MCF 10A (cell line): ENCODE measurements around the gene NPR3. TPM values are rescaled to one million over a fixed set of nuclear protein-coding genes. Genes with fewer than 3 reads are reported as not detected.

Experiments
- BruUV-seq: library from RNA; stranded (reverse); fragments of 400-500 nt; replicated peaks from 2 replicates; lab custom pipeline; 2021; lab: Mats Ljungman, UMichigan
- CTCF ChIA-PET: fragments of 300-600 bp; sonication (Branson Sonifier 250); formaldehyde crosslinking; extraction: SDS; loops from one replicate; lab custom pipeline; 2021; ENCODE audit warnings: antibody characterized with exemption, inconsistent platforms; lab: Yijun Ruan, JAX
- POLR2A ChIA-PET: fragments of 300-600, 350-650 bp; sonication (Branson Sonifier 250); formaldehyde crosslinking; extraction: SDS; loops from one replicate; lab custom pipeline; 2020; ENCODE audit warnings: antibody characterized with exemption, inconsistent platforms; lab: Yijun Ruan, JAX
- DNase-seq: peaks from one replicate; pipeline ENCODE4 v3.0.0-alpha.2; 2018; ENCODE audit not compliant: unreplicated experiment
- H3K27ac Mint-ChIP-seq: one replicate; pipeline ENCODE4 v1.8.0; 2022; ENCODE audit warnings: mild to moderate bottlenecking, low read depth, mixed read lengths; ENCODE audit not compliant: unreplicated experiment
- H3K27me3 Mint-ChIP-seq: one replicate; pipeline ENCODE4 v1.8.0; 2022; ENCODE audit warnings: mixed read lengths; ENCODE audit not compliant: insufficient read depth, unreplicated experiment
- H3K36me3 Mint-ChIP-seq: one replicate; pipeline ENCODE4 v1.8.0; 2022; ENCODE audit warnings: mild to moderate bottlenecking, moderate library complexity, mixed read lengths; ENCODE audit not compliant: insufficient read depth, unreplicated experiment
- H3K4me1 Mint-ChIP-seq: one replicate; pipeline ENCODE4 v1.8.0; 2022; ENCODE audit warnings: mixed read lengths; ENCODE audit not compliant: insufficient read depth, unreplicated experiment
- H3K4me3 Mint-ChIP-seq: one replicate; pipeline ENCODE4 v1.8.0; 2022; ENCODE audit warnings: mild to moderate bottlenecking, moderate library complexity, mixed read lengths; ENCODE audit not compliant: unreplicated experiment
- H3K9me3 Mint-ChIP-seq: one replicate; pipeline ENCODE4 v1.8.0; 2022; ENCODE audit warnings: mixed read lengths; ENCODE audit not compliant: unreplicated experiment
- intact Hi-C: fragments of 100-400 bp; cut with micrococcal nuclease; formaldehyde crosslinking; loops from 2 replicates; pipeline ENCODE4 v1.14.1; 2022
- total RNA-seq: library from RNA; stranded (reverse); gene quantifications from 2 replicates; pipeline ENCODE4 v1.2.3, GENCODE V29; 2022
- TF ChIP-seq, protein P1 (sequence below): fragments of 200-600 bp; IDR thresholded peaks from one replicate; pipeline ENCODE4 v1.8.0; 2022; ENCODE audit warnings: antibody characterized with exemption, mild to moderate bottlenecking; ENCODE audit not compliant: unreplicated experiment

Gene NPR3
- total RNA-seq, 1 experiment from 2014 or later: 0.84 TPM

DNA sequence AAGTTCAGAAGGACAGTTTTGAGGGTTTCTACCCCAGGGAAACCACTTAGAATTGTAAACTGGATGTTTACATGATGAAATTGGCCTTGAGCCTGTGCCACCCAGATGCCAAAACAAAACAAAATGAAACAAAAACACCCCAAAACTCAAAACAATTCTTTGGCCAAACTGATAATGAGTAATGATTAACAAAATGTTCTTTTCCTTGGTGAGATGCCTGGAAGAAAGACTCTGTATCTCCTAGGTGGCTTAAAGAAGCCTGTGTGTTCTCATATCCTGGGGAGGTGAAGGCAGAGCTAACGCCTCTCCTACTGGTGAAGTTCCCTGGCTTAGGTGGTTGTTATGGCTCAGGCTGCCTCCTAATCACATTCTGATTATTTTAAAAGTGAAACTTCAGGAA lies 120.5 kb downstream of the NPR3 start:
- H3K9me3 Mint-ChIP-seq: no peaks in the 10 kb centered on the region
- H3K4me1 Mint-ChIP-seq: peaks cover 15% of the 10 kb centered on the region
- H3K36me3 Mint-ChIP-seq: no peaks in the 10 kb centered on the region
- ChIA-PET POLR2A (interaction anchor here (0.9 kb wide), 1 partner anchor 79 kb away, joined by 3 read pairs; no protein-coding TSS in a partner anchor), CTCF (interaction anchor here (0.6 kb wide), 1 partner anchor 123 kb away, joined by 4 read pairs; no protein-coding TSS in a partner anchor)
- BruUV-seq: no TSS peak
- intact Hi-C loops: no loop called here
- H3K27ac Mint-ChIP-seq: no peak overlapping the region
- no peak for DNase-seq
- no peak overlapping the region for H3K4me3 Mint-ChIP-seq
- TF ChIP-seq, protein P1, sequence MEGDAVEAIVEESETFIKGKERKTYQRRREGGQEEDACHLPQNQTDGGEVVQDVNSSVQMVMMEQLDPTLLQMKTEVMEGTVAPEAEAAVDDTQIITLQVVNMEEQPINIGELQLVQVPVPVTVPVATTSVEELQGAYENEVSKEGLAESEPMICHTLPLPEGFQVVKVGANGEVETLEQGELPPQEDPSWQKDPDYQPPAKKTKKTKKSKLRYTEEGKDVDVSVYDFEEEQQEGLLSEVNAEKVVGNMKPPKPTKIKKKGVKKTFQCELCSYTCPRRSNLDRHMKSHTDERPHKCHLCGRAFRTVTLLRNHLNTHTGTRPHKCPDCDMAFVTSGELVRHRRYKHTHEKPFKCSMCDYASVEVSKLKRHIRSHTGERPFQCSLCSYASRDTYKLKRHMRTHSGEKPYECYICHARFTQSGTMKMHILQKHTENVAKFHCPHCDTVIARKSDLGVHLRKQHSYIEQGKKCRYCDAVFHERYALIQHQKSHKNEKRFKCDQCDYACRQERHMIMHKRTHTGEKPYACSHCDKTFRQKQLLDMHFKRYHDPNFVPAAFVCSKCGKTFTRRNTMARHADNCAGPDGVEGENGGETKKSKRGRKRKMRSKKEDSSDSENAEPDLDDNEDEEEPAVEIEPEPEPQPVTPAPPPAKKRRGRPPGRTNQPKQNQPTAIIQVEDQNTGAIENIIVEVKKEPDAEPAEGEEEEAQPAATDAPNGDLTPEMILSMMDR: no peak
- no peaks in the 10 kb centered on the region for H3K27me3 Mint-ChIP-seq

DNA sequence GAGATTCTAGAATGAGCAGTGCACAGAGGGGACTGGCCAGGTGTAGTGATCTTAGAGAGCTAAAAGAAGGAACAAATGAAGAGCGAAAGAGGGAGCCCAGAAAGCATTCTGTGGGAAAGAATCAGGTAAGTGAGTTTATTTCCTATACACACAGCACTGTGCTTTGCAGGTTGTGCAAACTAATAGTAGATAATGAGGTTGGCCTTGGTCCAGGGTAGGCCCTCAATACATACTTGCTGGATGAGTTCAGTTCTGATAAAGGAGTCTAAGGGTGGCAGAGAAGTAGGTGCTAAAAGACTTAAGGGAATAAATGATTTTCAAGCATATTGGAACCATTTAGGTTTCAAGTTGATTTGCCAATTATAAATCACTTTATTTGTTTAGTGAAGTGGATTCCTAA lies 122.0 kb downstream of the NPR3 start:
- TF ChIP-seq, protein P1: no peak
- H3K4me3 Mint-ChIP-seq: no peak overlapping the region
- no peak overlapping the region for H3K27ac Mint-ChIP-seq
- H3K27me3 Mint-ChIP-seq: no peaks in the 10 kb centered on the region
- H3K36me3 Mint-ChIP-seq: no peaks in the 10 kb centered on the region
- no TSS peak for BruUV-seq
- H3K4me1 Mint-ChIP-seq: peaks cover 11% of the 10 kb centered on the region
- no peaks in the 10 kb centered on the region for H3K9me3 Mint-ChIP-seq
- ChIA-PET CTCF (no interaction called here), POLR2A (no interaction called here)
- DNase-seq: no peak
- intact Hi-C loops: no loop called here

DNA sequence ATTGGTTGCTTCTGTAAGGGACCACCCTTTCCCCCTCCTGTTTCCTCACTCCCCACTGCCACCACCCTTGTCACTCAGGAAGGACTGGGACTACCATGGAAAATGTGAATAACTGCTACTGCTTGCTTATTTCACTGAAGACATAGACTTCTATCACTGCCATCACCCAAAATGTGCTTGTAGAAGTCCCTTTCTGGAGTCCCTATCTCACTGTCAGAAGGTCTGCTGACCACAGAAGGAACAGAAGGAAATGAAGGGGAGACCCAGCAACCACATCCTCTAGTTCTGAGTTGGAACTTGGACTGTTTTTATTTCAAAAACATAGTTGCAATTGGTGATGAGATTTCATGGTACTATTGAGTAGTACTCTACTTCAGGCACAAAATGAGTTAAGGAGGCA lies 122.5 kb downstream of the NPR3 start:
- CTCF ChIA-PET: no interaction called here
- TF ChIP-seq, protein P1: no peak
- BruUV-seq: no TSS peak
- Mint-ChIP-seq H3K4me3 (no peak overlapping the region), H3K9me3 (no peaks in the 10 kb centered on the region), H3K27ac (no peak overlapping the region), H3K27me3 (no peaks in the 10 kb centered on the region), H3K4me1 (peaks cover 6% of the 10 kb centered on the region), H3K36me3 (no peaks in the 10 kb centered on the region)
- DNase-seq: no peak
- POLR2A ChIA-PET: no interaction called here
- intact Hi-C loops: no loop called here

DNA sequence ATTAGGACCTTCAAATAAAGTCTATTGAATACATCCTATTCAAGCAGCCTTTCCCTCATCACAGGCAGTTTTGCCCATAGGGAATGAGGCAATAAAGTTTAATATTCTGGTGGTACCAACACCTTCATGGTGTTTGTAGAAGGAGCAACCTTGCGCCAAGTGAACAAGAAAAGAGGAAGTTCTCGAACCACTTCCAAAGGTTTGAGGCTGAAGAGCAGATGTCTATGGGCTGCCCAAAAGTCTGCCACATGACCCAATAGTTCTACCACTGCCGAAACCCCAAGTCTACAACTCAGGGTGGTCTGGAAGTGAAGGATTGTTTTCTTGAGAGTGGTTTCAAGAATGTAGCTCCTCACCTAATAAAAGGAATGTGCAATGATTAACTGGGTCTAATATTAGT lies 123.1 kb downstream of the NPR3 start:
- ChIA-PET CTCF (no interaction called here), POLR2A (no interaction called here)
- Mint-ChIP-seq H3K4me1 (peaks cover under 1% of the 10 kb centered on the region), H3K27me3 (no peaks in the 10 kb centered on the region), H3K9me3 (no peaks in the 10 kb centered on the region), H3K36me3 (no peaks in the 10 kb centered on the region), H3K27ac (no peak overlapping the region), H3K4me3 (no peak overlapping the region)
- TF ChIP-seq, protein P1: no peak
- no TSS peak for BruUV-seq
- intact Hi-C loops: no loop called here
- no peak for DNase-seq
